GM21381 (cell line): ENCODE measurements around the gene CYREN.
"Not testable (repeated sequence)": the region's sequence is repeated elsewhere in the genome, so short reads cannot be mapped to it uniquely, and the experiment has no call there.

Experiments used
- ATAC-seq: cut with Tn5 transposase; IDR thresholded peaks from one replicate; pipeline ENCODE4 v1.9.1; 2021; ENCODE audit warnings: mild to moderate bottlenecking, moderate library complexity; ENCODE audit not compliant: unreplicated experiment

The CYREN gene

DNA sequence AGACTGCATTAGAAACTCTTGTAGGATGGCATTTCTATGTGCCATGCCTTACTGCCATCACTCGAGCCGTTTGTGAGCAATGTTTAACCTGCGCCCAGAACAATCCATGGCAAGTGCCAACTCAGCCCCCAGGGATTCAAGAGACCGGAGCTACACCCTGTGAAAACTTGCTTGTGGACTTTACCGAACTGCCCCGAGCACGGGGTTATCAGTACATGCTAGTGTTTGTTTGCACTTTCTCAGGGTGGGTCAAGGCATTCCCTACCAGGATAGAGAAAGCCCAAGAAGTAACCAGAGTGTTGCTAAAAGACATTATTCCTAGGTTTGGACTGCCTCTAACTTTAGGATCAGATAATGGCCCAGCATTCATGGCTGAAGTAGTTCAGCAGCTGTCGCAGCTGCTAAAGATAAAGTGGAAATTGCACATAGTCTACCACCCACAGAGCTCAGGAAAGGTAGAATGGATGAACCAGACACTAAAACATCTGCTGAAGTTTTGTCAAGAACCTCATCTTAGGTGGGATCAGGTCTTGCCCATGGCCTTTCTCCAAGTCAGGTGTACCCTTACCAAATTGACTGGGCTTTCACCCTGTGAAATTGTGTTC is 8.9 kb upstream of the CYREN start:
- ATAC-seq, result no peak

GRCh38 chr7:135178364-135178763 is 7.9 kb upstream of the CYREN start:
- no peak for ATAC-seq

GRCh38 chr7:135177028-135177696 is 6.7 kb upstream of the CYREN start:
- ATAC-seq, result no peak

- ATAC-seq, result no peak
These were observed 5.4 kb upstream of the CYREN start for GRCh38 chr7:135175931-135176330.

- ATAC-seq, result no peak
These were observed 4.4 kb upstream of the CYREN start for GRCh38 chr7:135174941-135175340.

GRCh38 chr7:135173916-135174315 is 3.4 kb upstream of the CYREN start:
- ATAC-seq, result not testable (repeated sequence)

GRCh38 chr7:135171581-135172291 is 1.2 kb upstream of the CYREN start:
- not testable (repeated sequence) for ATAC-seq

GRCh38 chr7:135170998-135171481 is 533 bp upstream of the CYREN start:
- peak; percentile 28 for ATAC-seq

DNA sequence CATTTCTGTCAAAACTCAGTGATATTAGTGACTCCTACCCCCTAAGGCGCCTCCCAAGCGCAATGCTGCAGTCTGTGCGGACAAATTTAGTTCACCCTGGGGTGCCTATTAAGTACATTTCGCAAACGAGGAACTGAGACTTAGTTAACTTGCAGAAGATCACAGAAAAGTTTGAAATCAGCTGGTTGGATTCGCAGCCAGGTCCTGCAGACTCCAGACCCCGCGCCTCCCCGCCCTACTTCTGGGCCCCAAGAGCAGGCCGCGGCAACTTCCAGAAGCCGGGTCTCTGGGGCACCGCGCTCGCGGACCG is 588 bp downstream of the CYREN start:
- ATAC-seq, result no peak

- peak; percentile 35 for ATAC-seq
These were observed 1.2 kb downstream of the CYREN start for GRCh38 chr7:135169141-135169963.

GRCh38 chr7:135168489-135169140 is 1.9 kb downstream of the CYREN start:
- ATAC-seq, result no peak

DNA sequence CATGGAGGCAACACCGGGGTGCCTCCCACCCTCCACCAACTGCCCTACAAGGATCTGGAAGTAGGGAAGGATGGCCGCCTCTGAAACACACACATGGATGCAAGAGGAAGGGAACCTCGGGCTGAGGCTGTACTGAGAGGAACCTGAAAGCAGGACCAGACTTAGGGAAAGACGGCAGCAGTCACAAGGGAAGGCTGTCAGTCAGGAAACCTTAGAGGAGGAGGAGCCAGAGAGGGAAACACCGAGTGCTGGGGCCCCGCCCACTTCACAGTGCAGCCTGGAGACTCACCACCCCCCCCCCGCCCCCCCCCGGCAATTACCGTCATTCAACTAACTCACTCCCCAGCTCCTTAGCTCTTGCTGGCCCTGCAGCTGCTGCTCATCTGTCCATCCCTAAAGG is 2.5 kb downstream of the CYREN start:
- no peak for ATAC-seq

DNA sequence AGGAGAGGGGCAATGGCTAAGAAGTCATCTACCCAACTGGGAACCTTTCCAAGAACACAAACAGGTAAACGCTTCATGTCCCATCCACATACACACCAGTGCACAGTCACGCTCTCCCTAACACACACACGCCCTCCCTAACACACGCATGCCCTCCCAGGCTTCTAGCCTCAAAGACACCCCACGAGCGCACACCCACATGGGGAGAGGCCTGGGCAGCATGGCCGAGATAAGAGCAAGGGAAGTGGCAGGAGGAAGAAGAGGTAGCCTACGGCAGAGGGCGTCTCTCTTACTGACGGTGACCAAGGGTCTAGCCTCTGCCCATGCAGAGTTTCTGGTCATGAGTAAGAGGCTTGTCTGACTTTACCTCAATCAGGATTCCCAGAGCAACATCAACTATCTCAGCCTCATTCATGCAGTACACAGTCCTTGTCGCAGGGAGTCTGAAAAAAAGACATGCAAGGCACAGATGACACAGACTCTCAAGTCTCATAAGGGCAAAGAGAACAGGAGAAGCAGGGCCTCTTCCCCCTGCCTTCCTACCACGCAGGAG is 3.1 kb downstream of the CYREN start:
- ATAC-seq, result no peak

- ATAC-seq, result no peak
These were observed 4.0 kb downstream of the CYREN start for GRCh38 chr7:135166338-135166990.

GRCh38 chr7:135165862-135166261 is 4.6 kb downstream of the CYREN start:
- no peak for ATAC-seq

DNA sequence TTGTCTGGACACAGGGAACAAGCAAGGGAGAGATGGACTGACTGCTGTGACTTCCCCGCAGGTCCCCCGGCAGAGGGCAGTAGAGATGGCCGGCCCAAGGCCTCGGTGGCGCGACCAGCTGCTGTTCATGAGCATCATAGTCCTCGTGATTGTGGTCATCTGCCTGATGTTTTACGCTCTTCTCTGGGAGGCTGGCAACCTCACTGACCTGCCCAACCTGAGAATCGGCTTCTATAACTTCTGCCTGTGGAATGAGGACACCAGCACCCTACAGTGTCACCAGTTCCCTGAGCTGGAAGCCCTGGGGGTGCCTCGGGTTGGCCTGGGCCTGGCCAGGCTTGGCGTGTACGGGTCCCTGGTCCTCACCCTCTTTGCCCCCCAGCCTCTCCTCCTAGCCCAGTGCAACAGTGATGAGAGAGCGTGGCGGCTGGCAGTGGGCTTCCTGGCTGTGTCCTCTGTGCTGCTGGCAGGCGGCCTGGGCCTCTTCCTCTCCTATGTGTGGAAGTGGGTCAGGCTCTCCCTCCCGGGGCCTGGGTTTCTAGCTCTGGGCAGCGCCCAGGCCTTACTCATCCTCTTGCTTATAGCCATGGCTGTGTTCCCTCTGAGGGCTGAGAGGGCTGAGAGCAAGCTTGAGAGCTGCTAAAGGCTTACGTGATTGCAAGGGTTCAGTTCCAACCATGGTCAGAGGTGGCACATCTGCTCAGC is 6.0 kb downstream of the CYREN start:
- ATAC-seq, result no peak

DNA sequence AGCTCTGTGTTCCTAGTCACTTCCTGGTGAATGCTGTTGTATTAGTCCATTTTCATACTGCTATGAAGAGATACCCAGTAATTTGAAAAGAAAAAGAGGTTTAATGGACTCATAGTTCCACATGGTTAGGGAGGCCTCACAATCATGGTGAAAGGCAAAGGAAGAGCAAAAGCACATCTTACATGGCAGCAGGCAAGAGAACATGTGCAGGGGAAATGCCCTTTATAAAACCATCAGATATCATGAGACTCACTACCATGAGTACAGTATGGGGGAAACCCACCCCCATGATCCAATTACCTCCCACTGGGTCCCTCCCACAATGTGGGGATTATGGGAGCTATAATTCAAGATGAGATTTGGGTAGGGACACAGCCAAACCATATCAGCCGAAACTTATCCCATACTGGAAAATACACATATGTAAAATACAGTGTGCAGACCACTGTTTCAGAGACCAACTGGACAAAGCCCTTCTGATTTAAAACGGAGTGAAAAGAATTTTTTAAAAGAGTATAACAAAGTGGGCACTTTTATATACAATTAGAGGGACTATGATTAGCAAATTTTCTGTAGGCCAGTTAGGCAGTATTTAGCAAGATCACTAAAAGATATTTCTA is 8.0 kb downstream of the CYREN start:
- ATAC-seq, result no peak

- ATAC-seq, result no peak
These were observed 8.8 kb downstream of the CYREN start for GRCh38 chr7:135161669-135162068.
